T-helper 9 cell (primary cell): Measurements from ENCODE around the gene PGBD5.
"Not testable (repeated sequence)": the region's sequence is repeated elsewhere in the genome, so short reads cannot be mapped to it uniquely, and the experiment has no call there.

Experiments
- DNase-seq: peaks from one replicate; pipeline ENCODE4 v3.0.0-alpha.2; 2020
- total RNA-seq, 2 donors: gene quantifications; one replicate each; lab custom pipeline; 2026; lab: John Stamatoyannopoulos, UW

PGBD5 gene
- 0.07 to 0.24 reads per million in 2 donors for total RNA-seq

DNA sequence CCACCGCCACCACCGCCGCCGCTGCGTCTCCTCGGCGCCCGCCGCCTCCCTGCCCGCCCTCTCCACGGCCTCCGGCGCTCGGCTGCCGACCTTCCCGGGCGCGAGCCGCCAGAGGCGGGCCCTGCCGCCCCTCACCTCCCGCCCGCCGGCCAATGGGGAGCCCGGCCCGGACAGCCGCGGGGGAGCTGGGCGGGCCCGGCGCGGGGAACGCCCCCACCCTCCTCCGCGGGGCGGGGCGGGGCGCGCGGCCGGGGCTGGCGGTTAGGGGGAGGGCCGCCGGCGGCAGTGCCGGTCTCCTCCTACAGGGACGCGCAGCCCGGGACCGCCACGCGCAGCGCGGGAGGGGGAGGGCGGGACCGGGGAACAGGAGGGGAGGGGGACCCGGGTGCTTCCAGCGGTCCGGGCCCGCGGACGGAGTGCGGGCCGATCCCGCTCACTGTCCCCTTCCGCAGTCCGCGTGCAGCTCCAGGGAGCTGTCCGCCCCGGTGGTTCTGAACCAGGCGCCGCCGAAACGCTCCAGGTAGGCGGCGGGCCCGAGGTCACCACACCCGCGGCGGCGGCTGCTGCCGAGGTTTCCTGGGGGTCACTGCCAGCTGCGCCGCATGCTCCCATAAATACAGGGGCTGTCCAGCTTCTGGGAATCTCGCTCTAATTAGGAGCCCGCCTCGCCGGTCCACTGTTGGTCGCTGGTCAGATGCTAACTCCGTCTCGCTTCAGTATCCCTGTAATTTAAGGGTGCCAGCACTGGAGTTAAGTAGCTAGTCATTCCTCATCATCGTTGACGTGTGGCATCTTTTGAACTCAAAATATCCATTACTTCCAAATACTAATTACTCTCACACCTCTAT lies at the start of gene PGBD5:
PGBD5 (minus strand) TSS at position 87 of the 848 bp plus-strand sequence. CDS start 404 bp downstream, outside the sequence.
- peak; percentile 21 for DNase-seq

- DNase-seq: not testable (repeated sequence)
Observed at GRCh38 chr1:230474924-230475323, 48.8 kb upstream of the PGBD5 start.

- not testable (repeated sequence) for DNase-seq
Observed at GRCh38 chr1:230470750-230471149, 44.6 kb upstream of the PGBD5 start.

- DNase-seq: no peak
Observed at GRCh38 chr1:230469271-230469670, 43.1 kb upstream of the PGBD5 start.

GRCh38 chr1:230465691-230466090 lies 39.6 kb upstream of the PGBD5 start:
- DNase-seq: no peak

DNA sequence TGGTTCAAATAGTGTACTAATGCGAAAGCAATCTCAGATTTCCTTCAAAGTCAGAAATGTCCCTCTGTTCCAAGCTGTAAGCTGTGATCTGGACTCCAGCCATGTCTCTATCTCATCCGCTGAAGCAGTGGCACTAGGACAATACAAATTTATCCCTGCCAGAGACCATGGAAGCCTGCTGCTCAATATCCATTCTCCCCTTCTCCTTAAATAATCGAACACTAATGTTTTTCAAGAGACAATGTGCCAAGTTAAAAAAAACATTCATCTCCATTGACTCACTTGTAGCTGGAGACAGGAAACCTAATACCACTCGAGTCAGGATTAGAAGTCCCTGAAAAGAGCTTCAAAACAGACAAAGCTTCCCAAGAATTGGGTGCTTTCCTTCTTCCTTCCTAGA lies 38.5 kb upstream of the PGBD5 start:
- DNase-seq: no peak

- DNase-seq: no peak
Observed at GRCh38 chr1:230463760-230464159, 37.6 kb upstream of the PGBD5 start.

GRCh38 chr1:230463326-230463725 lies 37.2 kb upstream of the PGBD5 start:
- no peak for DNase-seq

GRCh38 chr1:230459465-230459864 lies 33.3 kb upstream of the PGBD5 start:
- DNase-seq: no peak

- no peak for DNase-seq
Observed at GRCh38 chr1:230458509-230458908, 32.4 kb upstream of the PGBD5 start.

DNA sequence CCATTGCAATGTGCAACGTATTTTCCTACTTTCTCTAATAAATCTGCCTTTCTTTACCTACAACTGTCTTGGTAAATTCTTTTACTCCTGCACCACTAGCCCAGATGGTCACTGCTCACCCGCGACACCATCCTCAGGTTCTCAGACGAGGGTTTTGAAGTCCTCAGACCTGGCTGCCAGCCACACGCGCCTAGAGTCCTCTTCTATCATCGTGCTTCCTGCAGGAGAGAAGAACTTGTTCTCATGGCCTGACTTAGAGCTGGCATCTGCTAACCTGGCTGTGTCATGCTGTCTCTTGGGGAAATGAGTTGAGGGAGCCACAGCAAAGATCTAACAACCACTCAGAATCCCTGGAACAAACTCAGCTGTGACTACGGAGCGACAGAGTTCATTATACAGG lies 30.3 kb upstream of the PGBD5 start:
- no peak for DNase-seq

GRCh38 chr1:230455291-230455690 lies 29.2 kb upstream of the PGBD5 start:
- DNase-seq: no peak

DNA sequence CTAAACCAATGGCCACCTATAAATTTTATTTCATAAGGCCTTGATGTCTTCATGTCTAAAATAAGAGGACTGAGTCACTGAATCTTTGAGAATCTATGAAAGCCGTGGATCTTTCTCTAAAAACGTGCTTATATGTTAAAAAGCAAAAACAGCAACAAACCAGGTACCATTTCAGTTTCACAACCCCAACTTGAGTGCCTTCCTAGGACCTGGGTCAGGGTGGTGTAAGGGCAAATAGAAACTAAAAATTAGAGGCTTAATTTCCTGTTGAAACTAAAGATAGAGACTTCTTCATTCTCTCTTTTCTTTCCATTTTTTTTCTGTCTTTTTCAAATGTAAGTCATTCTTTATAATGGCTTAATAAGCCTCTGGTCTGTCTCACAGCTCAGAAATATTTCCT lies 27.2 kb upstream of the PGBD5 start:
- DNase-seq: no peak

DNA sequence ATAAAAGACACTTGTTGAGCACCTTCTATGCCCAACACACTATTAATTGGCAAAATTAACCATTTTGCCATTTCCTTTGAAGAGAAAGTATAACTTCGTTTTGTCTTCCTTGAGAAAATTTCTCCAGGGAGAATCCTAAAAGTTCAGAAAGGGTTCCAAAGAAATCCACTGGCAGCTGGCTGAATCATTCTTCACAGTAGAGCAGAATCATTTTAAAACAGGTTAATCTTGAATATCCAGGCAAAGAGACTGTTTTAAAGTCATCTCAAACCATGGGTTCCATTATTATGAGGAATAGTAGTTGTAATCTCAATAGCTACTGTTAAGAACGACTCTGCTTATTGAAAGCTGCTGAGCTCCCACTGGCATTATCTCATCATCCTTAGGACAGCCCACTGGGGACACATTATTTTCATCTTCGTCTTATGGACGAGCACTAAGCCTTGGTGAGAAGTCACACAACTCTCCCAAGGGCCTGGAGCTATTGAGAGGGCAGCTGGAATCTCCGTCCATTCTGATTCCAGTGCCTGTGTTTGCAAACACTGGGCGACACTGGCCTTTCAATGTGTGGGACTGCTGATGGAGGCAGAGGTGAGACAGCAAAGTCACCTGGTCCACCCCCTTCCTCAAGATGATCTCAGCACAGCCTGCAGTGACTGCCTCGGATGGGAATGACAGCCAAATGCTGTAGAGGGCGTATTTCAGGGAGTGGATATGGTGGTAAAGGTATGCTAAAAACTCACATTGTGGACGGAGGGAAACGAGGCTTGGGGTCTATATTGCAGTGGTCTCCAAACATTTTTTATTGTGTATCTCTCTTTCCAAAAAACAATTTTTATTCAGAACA lies 15.3 kb upstream of the PGBD5 start:
- no peak for DNase-seq

DNA sequence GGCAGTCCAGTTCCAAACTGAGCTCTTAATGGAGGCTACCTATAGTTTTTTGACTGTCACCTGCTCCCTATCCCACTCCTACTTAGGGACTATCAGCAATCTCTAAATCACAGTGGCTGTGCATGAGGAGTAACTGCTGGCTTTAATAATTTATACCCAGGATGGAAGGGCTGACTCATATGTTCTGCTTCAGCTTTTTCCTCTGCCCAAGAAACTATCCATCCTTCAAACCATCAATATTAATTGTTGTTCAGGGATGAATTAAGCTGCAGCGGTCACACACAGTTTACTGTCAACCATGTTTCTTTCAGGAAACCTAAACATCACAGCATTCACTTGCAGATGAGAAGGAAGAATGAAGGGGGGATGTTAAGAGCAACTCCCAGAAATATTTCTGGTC lies 9.0 kb upstream of the PGBD5 start:
- DNase-seq: no peak

DNA sequence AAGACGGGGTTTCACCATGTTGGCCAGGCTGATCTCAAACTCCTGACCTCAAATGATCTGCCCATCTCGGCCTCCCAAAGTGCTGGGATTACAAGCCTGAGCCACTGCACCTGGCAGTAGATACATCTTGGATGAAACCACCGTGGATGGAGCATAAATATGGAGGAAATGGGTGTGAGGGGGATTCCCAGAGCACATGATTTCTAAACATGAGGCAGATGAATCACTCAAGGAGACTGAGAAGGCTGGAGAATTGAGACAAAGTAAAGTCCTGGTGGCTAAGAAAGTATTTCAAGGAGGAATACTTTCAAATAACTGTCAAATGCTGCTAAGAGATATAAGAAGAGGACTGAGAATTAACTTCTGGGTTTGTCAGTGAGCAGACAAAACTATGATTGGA lies 5.4 kb upstream of the PGBD5 start:
- DNase-seq: no peak

DNA sequence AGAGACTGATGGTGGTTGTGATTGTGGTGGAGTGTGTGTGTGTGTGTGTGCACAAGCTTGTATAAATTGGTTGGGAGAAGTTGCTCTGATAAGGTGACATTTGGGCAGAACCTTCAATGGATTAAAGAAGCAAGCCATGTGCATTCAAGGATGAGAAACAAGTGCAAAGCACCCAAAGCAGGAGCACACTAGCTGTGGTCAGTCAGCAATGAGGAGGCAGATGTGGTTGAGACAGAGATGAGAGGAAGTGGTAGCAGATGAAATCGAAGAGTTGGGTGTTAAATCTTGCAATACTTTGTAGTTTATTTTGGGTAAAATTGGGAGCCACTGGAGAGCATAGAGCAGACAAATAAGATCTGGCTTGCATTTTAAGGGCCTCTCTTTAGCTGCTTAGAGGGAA lies 4.4 kb upstream of the PGBD5 start:
- DNase-seq: no peak

DNA sequence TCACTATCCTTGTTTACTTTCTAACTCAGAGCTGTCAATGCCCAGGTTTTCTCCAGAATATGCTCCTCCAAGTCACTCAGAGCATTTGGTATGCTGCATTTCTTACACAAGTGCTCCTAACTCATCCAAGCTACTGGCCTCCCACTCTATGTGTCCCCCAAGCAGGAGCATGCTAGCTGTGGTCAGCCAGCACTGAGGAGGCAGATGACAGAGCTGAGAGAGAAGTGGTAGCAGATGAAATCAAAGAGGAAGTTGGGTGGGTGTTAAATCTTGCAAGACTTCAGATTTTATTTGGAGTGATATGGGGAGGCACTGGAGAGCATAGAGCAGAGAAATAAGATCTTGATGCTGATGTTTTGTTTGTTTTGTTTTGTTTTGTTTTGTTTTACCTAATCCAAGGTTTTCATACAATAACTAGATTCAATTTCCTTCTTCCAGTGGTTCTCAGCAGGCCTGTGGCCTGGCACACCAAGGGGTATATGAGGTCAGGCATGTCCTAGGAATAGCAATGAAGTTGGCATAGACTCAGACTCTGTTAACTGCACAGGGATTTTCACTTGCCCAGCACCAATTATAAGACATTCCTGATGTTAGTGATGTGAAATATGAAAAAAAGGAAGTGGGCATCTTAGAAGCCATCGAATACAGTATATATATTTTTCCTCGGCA lies 3.1 kb upstream of the PGBD5 start:
- no peak for DNase-seq

GRCh38 chr1:230427981-230428380 lies 1.8 kb upstream of the PGBD5 start:
- DNase-seq: no peak

DNA sequence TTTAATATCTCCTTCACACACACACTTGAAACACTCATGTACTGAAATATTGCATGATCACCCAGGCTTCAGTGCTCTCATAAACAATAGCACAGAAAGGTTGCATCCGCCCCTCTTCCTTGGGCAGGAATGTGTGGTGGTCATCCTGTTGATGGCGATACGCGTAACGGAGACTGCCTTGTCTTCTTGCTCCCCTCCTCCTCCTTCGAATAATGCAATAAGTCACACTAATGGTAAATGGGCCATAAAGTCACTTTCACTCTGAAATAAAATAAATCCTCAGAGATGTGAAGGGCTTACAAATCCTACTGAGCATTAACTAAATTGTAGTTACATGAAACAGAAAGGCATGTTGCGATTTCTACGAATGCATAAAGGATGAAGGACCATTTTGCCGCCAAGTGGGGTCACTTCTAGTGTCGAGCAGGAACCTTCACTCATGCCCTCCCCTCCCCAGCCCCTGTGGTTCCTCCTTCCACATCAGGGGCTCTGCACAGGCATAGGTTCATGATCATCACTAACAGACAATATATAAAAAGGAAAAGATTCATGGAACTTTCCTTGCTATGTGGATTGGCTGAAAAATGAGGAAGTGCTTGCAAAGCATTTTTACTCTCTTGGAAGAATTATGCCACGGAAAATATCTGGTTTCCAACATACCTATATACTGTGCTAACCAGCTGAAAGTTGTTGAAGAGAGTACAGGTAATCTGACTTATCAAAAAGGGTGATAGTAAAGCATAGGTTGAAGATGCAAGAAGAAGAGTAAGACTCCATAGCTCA lies 1.2 kb upstream of the PGBD5 start:
- DNase-seq: no peak

GRCh38 chr1:230425252-230426091 lies 660 bp downstream of the PGBD5 start:
- no peak for DNase-seq
